Stomach (tissue), 4 donors: Measurements from ENCODE around the gene KMT5B.

Experiments
- CTCF ChIP-seq, 7 experiments: fragments of 450-650 bp in 4 of 7; fragments of 200-600 bp in 3 of 7; sonication (generic) in 3 of 7; IDR thresholded peaks; one replicate each; pipeline ENCODE4 v1.5.1; 2016 to 2019; ENCODE audit warnings: antibody characterized with exemption in 7 of 7, control low read depth in 2 of 7, mild to moderate bottlenecking in 1 of 7
- EP300 ChIP-seq: sonication (generic); formaldehyde crosslinking; IDR thresholded peaks from one replicate; pipeline ENCODE4 v1.6.1; 2017; ENCODE audit warnings: antibody characterized with exemption
- POLR2A ChIP-seq, 4 donors: fragments of 450-650 bp; IDR thresholded peaks; one replicate each; pipeline ENCODE4 v1.6.1; 2016; ENCODE audit warnings: antibody characterized with exemption in 4 of 4, control low read depth in 2 of 4, mild to moderate bottlenecking in 1 of 4, moderate library complexity in 1 of 4
- POLR2AphosphoS5 ChIP-seq, 3 donors: sonication (generic); formaldehyde crosslinking; IDR thresholded peaks; one replicate each; pipeline ENCODE4 v1.6.1; 2016; ENCODE audit warnings: antibody characterized with exemption in 3 of 3

- TF ChIP-seq CTCF (IDR thresholded peaks at IDR 0.05) (no peak), POLR2AphosphoS5 (IDR thresholded peaks at IDR 0.05) (no peak), EP300 (no peak), POLR2A (IDR thresholded peaks at IDR 0.05) (no peak)
Measured at GRCh38 chr11:68186061-68186460, 27.0 kb downstream of the KMT5B start.
